ENCODE measurements around the gene C13orf46.

The C13orf46 gene

GRCh38 chr13:113955691-113956090 lies 18.2 kb downstream of the C13orf46 start:
- no peak for TF ChIP-seq CTCF (IDR thresholded peaks at IDR 0.05; ENCODE audit: low read depth, low read length, missing control alignments)
- DNase-seq (ENCODE audit: low read depth) = no peak
- no peak overlapping the region for H3K4me3 ChIP-seq (ENCODE audit: low read depth, low read length)

DNA sequence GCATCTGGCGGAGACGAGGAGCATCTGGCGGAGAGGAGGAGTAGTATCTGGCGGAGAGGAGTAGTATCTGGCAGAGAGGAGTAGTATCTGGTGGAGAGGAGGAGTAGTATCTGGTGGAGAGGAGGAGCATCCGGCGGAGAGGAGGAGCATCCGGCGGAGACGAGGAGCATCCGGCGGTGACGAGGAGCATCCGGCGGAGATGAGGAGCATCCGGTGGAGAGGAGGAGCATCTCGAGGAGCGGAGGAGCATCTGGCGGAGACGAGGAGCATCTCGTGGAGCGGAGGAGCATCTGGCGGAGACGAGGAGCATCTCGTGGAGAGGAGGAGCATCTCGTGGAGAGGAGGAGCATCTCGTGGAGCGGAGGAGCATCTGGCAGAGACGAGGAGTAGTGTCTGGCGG lies 18.6 kb downstream of the C13orf46 start:
- no peak overlapping the region for H3K4me3 ChIP-seq (ENCODE audit: low read depth, low read length)
- DNase-seq (ENCODE audit: low read depth) = no peak
- TF ChIP-seq CTCF (IDR thresholded peaks at IDR 0.05; ENCODE audit: low read depth, low read length, missing control alignments) = no peak

DNA sequence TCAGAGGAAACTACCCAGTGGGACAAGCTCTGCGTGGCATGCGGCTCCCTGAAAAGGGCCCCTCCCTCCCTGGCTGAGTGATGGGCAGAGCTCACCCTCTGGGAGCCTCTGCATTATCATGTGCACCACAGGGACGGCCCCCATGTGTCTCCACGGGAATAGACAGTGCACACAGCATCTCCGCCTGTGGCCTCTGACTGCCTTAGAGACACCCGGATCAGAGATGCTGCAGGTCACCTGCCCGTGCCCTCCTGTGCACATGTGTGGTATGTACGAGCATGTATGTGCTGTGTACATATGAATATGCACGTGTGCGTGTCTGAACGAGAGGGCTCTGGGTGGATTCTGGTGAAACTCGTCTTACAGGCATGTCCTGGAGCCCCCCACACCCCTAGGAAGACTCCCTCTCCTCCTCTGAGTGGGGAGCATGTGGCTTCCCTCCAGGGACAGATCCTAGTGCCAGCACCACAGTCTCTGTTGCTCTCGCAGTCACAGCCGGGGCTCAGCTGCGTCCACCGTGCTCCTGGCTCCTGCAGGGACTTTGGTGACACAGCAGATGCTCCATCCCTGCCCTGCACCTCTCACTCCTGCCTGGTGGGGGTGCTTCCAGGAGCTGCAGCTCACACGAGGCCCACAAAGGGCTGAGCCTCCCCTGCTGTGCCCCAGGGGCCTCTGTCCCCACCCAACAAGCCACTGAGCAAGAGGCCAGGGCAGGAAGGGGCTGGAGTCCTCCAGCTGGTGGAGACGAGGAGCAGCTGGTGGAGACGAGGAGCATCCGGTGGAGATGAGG lies 19.6 kb downstream of the C13orf46 start:
- H3K4me3 ChIP-seq (ENCODE audit: low read depth, low read length) = no peak overlapping the region
- no peak for DNase-seq (ENCODE audit: low read depth)
- no peak for TF ChIP-seq CTCF (IDR thresholded peaks at IDR 0.05; ENCODE audit: low read depth, low read length, missing control alignments)

DNA sequence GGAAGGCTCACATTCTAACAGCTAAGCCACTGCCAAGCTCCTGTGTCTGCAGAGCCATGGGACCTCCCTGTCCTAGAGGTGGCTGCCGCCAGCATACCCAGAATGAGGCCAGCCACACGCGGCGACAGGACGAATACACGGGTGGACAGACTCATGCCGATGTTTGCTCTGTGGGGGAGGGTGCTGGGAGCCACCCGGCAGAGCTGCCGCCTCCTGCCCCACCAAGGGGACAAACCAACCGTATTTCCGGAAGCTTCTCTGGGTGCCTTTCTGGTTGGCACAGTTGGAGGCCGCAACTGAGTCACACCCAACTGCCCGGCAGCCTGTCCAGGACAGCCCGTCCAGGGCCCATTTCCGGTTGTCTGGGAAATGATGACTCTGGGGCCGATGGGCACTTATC lies 20.3 kb downstream of the C13orf46 start:
- no peak for TF ChIP-seq CTCF (IDR thresholded peaks at IDR 0.05; ENCODE audit: low read depth, low read length, missing control alignments)
- no peak for DNase-seq (ENCODE audit: low read depth)
- no peak overlapping the region for H3K4me3 ChIP-seq (ENCODE audit: low read depth, low read length)

DNA sequence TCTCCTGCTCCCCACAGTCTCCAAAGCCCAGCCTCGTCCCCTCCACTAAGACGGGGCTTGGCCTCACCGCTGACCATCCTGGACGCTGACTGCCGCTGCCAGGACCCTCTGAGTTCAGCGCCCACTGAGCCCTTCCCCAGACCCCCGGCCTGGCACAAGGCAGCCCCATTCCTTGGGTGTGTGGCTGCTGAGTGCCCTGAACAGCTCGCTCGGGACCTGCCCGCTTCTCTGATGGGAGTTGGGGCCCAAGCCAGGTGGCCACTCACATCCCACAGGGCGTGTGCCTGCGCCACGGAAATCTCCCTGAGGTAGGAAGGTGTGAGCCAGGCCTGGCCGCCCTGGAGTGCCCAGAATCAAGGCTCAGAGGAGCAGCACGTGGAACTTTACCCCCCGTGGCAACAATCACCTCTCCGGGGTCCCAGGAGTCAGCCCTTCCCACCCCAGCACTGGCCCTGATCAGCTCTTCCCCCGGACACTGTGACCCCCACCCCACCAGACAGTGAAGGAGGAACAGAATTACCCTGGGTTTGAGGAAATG lies 20.8 kb downstream of the C13orf46 start:
- TF ChIP-seq CTCF (IDR thresholded peaks at IDR 0.05; ENCODE audit: low read depth, low read length, missing control alignments) = no peak
- DNase-seq (ENCODE audit: low read depth) = no peak
- H3K4me3 ChIP-seq (ENCODE audit: low read depth, low read length) = no peak overlapping the region

DNA sequence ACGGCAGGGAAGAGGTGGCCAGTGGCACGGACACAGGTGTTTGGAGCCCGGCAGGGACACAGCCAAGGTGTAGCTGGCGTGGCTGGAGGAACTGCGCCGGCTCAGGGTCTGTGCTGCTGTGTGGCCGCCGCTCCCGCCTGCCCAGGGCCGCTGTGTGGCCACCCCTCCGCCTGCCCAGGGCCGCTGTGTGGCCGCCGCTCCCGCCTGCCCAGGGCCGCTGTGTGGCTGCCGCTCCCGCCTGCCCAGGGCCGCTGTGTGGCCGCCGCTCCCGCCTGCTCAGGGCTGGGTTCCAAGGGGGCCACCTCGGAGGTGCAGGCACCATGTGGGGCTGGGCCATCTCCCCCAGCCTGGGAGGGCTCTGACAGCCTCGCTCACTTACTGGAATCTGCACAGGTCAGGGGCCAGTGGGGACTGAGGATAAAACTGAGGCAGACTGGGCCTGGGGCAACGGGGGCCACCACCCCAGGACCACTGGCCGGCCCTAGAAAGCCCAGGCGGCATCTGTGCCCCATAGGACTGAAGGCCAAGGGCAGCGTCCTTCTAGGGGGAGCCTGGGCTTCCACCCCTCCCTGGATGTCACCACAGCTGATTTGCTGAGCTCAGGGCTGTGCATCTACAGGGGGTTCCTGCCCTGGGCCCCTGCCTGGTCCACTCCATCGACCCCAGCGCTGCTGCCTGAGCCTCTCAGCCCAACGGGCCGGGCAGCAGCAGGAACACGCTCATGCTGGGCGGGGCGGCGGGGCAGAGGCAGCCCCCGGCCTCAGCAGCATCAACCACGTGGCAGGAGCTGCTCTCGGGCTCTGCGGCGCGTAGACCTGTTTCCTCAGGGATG lies 21.5 kb downstream of the C13orf46 start:
- no peak for DNase-seq (ENCODE audit: low read depth)
- no peak for TF ChIP-seq CTCF (IDR thresholded peaks at IDR 0.05; ENCODE audit: low read depth, low read length, missing control alignments)

More for the DNA sequence above, 21.5 kb downstream of the C13orf46 start:
- no peak overlapping the region for H3K4me3 ChIP-seq (ENCODE audit: low read depth, low read length)
